Measurements from ENCODE around the gene TMEM51.

- TF ChIP-seq CTCF (IDR thresholded peaks at IDR 0.05) (no peak), POLR2A (IDR thresholded peaks at IDR 0.05) (no peak)
Measured at GRCh38 chr1:15123925-15124324, 29.6 kb upstream of the TMEM51 start.
